Hematopoietic multipotent progenitor cell treated with erythropoietin and hydrocortisone succinate and interleukin-3 and kit ligand, for 4 days (in vitro differentiated cells): ENCODE measurements around the gene GPER1.
"Not testable (repeated sequence)": the region's sequence is repeated elsewhere in the genome, so short reads cannot be mapped to it uniquely, and the experiment has no call there.

Source experiments
- DNase-seq: peaks from one replicate; pipeline ENCODE4 v3.0.0-alpha.2; 2015

GPER1 gene

GRCh38 chr7:1087952-1088920, at the start of gene GPER1:
Gene GPER1, plus strand, starts transcription at chr7:1088113. Its CDS starts 3,616 bp downstream, at chr7:1091729.
- DNase-seq: peak; percentile 38

DNA sequence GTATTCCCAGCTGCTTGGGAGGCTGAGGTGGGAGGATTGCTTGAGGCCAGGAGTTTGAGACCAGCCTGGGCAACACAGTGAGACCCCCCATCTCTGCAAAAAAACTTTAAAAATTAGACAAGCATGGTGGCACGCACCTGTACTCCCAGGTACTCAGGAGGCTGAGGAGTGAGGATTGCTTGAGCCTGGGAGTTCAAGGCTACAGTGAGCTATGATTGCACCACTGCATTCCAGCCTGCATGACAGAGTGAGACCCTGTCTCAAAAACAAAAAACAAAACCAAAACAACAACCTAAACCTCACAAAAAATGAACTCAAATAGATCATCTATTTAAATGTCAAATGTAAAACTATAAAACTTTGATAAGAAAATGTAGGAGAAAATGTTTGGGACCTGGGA, 47.7 kb upstream of the GPER1 start:
- DNase-seq: not testable (repeated sequence)

GRCh38 chr7:1040790-1041189, 47.1 kb upstream of the GPER1 start:
- no peak for DNase-seq

DNA sequence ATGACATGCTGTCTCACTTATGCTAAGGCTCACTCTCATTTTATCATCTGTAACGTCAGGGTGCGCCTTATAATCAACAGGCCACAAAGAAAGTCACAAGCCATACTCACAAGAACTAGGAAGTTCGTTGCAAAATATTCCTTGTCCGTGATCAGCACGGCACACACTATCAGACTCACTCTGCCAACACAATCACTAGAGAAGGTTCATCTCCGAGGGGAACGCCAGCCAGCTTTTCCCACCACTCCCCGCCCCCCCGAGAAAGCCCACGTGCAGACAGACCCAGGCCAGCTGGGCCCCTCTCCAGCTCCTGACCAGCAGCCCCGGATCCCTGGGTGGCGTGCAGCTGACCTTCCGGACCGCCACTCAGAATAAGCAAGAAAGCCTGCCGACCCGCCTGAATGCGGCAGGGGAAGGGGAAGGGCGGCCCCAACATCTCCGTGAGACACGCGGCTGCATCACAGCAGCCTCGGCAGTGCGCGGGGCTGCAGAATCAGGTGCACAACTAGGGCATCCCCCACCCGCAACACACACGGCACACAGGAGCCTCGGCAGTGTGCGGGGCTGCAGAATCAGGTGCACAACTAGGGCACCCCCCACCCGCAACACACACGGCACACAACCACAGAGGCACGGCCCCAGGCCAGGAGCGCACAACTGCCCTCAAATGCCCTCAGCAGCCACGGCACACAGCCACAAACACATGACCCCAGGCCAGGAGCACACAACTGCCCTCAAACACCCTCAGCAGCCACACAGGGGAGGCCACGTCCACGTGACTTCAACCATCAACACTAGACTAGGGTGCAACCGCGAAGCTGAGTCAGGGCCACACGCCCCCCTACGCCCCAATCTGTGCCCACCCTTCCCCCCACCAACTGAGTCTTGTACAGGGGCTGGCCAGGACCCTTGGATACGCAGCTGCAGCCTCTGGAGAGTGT, 46.1 kb upstream of the GPER1 start:
- DNase-seq: peak; percentile 79

GRCh38 chr7:1042492-1042833, 45.5 kb upstream of the GPER1 start:
- DNase-seq: peak; percentile 88

GRCh38 chr7:1043552-1044188, 44.2 kb upstream of the GPER1 start:
- DNase-seq: no peak

GRCh38 chr7:1044189-1045068, 43.5 kb upstream of the GPER1 start, which contains the start of gene GPR146:
Gene GPR146, plus strand, starts transcription at chr7:1044546. Its CDS starts 12,970 bp downstream, at chr7:1057516.
- peak; percentile 97 for DNase-seq

DNA sequence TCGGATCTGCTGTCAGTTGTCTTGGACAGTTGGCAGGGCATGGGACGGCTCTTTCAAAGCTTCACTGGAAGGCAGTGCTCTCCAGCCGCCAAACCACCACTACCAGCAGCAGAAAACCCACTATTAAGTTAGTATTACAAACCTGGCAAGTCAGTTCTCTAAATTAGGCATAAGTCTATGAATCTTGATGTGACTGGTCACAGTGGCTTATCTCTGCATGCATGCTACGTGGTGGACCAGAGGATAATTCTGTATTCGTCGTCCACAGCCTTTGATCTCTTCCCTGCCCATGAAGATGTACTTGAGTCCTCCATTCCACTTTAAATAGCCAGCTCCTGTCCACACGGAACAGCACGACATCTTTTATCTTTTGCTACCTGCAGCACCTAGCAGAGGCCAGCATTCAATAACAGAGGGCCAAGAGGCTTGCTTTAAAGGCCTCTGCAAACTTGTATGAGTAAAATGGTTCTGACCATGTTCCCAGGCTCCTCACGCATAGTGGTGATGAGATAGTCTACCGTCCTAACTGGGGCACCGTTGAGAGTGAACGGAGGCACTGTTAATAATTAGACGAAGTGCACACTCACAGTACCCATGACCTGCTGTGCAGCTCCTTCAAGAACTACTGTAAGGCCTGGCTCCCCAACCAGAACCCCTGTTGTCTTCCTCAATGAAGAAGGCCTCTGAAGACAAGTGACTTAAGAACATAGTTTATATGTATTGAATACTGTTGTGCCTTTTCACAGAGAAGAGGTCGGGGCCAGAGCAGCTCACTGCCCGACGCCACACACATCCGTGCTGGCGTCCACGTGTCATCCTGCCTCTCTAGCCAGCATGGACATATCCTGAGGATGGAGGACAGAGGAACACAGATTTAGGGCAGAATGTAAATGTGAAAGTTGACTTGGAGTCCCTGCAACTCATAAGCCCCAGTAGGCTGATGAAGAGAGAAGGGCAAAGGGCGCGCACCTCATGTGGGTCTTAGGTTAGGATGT, 42.5 kb upstream of the GPER1 start:
- peak; percentile 59 for DNase-seq

- DNase-seq: no peak
Observed at GRCh38 chr7:1046722-1047679, 40.9 kb upstream of the GPER1 start.

DNA sequence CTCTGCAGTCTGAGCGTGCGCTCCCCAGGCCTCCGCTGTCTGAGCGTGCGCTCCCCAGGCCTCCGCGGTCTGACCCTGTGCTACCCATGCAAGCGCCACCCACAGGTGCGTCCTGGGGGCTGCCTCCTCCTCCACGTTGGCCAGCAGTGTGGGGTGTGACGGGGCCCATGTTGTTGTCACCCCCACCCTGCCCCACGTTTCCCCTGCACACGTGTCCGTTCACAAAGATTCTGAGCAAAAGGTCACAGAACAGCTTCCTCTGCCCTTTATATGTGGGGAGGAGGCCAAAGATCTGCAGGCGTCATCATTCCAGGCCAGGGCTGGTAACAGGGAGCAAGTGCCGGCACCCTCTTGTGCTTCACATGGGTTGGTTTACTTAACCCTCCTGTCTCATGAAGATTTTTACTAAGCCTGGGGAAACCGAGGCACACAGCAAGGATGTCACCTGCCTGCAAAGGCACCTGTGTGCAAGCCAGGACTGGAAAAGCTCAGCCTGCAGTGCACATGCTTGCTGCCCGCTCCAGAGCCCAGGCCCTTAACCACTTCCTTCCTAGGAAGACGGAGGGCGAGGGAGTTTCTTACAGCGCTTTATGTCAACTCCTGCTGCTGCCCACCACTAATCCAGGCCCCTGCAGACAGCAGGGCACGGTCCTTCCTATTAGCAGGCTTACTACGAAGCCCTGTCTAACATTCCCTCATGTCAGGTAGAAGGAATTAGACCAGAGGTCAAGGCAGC, 38.7 kb upstream of the GPER1 start:
- DNase-seq: peak; percentile 64

GRCh38 chr7:1049801-1050200, 38.1 kb upstream of the GPER1 start:
- DNase-seq: no peak

- DNase-seq: no peak
Observed at GRCh38 chr7:1050254-1050906, 37.5 kb upstream of the GPER1 start.

DNA sequence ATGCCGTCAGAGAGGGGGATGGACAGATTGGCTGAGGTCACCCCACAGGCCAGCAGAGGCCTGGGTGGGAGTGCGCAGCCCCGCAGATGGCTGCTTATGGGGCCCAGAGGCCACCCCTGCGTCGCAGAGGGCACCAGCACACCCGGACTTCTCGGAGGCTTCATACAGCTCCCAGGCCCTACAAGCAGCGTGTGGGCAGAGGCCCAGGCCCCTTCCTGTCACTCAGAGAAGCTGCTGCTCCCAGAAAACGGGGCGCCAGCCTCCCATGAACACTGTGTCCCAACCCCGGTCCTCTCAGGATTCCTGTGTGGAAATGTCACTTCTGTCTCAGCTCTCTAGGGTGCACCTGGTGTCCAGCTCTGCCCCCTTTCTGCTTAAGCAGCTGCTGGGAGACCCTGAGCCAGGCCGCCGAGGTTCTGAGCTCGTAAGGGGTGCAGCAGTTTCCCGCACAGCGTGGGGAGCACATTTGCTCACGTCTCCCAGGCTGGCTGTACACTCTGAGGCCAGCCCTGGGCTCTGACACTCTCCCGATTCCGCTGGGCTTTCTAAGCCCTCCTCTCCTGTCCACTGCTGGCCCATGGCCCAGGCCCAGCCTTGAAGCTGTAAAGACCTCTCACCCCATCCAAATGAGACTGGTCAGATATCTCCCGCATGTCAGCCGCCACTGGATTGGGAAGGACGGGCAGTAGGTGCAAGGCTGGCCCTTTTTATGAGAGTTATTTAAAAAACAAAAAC, 36.8 kb upstream of the GPER1 start:
- no peak for DNase-seq

DNA sequence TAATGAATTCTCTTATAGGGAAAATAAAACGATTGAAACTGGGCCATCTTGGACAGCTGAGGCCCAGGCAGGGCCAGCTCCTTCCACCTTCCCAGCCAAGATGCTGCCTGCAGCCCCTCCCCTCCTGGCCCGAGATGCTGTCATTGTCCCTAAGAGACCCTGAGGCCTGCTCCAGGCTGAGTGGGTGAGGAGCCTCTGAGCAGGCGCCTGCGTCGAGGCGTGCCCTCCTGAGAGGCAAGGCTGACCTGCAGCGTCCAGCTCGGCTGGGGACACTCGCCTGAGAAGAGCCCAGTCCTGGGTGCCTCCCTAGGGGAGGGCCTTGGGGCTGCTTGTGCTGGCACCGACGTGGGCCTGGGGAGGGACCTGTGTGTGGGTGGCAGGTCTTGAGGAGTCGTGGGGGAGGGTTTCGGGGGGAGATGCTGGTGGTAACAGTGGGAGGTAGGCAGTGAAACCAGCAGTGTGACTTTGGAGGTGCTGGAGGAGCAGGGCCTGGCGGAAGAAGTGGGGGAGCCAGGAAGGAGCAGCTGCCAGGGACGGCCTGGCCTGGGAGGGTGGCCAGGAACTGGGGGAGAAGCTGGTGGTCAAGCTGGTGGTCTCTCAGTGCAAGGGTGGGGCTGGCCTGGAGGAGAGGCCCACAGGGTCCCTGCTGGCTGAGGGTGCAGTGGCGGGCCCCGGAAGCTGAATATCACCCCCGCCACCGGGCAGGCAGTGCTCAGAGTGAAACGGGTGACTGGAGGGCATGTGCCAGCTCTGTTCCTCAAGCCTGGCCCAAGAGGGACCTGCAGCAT, 35.7 kb upstream of the GPER1 start:
- DNase-seq: no peak

- DNase-seq: no peak
Observed at GRCh38 chr7:1053002-1053411, 34.9 kb upstream of the GPER1 start.

DNA sequence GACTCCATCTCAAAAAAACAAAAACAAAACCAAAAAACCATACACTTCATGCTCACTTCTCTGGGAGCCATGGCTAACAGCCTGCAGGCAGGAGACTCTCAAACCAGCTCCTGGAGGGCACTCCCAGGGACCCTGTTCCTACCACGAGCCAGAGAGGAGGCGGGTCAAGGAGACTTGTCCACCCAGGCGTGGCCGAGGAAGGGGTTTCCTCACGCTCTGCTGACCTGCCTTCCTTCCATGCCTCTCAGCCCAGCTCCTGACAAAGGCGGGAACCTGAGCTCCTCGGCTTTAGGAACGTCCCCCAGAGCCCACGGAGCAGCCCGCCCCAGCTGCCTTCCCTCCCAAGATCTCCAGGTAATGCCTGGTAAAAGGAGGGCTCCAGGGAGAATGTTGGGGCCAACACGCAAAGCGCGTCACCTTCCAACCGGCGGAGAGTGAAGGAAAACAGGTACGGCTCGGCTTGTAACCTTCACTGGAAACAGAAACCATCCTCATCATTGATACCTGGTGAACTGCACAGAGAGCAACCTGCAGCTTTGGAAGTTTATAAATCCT, 34.0 kb upstream of the GPER1 start:
- DNase-seq: no peak
